Amniotic epithelial cell (primary cell): Measurements from ENCODE around the gene ASPG.

ENCODE experiments used
- DNase-seq: peaks from one replicate; pipeline ENCODE4 v3.0.0-alpha.2; 2010; ENCODE audit warnings: low read depth

ASPG gene

DNA sequence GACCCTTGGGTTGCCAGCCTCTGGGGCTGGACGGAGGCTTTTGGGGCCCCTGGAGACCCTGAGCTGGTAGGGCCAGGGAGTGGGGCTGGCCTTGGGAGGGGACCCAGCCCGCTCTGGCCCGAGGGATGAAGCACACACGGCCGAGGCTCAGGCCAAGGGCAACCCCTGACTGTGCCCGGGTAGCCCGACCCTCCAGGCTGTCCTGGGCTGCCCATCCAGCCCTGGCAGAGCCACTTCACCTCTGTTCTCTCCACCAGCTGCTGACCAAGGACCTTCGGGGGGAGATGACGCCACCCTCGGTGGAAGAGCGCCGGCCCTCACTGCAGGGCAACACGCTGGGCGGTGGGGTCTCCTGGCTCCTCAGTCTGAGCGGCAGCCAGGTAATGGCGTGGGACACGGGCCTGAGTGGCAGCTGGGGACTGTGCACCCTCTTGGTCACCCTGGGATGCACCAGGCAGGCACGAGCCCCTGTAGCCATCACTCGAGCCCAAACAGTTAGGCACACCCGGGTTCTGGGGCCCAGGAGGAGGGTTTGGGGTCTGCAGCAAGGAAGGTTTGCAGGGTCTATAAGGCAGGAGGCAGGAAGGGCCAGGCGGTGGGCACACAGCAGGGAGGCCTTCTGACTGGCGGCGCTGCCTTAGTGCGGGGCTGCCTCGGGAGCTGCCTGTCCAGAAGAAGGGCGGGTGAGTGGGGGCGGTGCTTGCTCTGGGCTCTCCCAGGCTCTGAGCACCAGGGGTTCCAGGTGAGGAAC is 19.7 kb downstream of the ASPG start:
- no peak for DNase-seq

DNA sequence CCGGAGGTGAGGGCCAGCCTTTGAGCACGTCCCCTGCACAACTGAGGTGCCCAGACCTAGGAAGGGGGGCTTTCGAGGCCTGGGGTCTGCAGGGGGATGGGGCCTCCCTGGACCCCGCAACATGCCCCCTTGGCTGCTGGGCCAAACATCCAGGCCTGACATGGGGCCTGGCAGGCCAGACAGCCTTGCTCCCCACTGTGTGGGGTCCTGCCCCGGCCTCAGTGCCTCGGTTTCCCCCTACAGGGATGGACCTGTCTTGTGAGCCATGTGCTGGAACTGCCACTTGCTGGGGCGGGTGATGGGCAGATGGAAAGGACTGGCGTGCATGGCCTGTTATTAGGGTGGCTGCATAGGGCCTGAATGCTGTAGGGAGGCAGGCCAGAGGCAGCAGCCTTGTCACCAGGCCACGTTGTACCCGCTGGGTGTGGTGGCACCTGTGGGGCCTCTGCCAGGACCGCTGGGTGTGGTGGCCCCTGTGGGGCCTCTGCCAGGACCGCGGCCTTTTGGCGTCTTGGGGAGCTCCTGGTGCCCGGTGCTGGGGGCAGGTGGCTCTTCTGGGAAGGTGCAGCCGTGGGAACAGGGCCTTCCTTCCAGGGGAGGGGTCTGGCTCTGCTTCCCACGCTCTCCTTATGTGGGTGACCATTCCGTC is 20.4 kb downstream of the ASPG start:
- no peak for DNase-seq

DNA sequence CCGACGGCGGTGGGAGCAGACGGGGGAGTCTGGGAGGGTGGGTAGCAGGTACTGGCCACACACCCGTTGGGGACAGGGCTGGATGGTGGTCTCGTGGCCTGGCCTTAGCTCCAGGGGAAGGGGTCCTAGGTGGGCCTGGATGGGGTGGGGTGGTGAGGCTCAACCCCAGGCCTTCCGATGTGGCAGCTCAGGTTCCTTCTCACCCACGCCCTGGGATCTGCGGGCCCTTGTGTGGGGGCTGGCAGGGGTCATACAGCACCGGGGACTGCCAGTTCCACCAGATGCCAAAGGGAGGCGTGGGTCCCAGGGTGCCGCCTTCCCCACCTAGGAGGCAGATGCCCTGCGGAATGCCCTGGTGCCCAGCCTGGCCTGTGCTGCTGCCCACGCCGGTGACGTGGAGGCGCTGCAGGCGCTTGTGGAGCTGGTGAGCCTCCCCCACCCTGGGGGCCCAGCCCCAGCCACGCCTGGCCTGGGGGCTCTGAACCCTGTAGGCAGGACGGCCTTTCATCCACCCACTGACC is 21.0 kb downstream of the ASPG start:
- no peak for DNase-seq

DNA sequence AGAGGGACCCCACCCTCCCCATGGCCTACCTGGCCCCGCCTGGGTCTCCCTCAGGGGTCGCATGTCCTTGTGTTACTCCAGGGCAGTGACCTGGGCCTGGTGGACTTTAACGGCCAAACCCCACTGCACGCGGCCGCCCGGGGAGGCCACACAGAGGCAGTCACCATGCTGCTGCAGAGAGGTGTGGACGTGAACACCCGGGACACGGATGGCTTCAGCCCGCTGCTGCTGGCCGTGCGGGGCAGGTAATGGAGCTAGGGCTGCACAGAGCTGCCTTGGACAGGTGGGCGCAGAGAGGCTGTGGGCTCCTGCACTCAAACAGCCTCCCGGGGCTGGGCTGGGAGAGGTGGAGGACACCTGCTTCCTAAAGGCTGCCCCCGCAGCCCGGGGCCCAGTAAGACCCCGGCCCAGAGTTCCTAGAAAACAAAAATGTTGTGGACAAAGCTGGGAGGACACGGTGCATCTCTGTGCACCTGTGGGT is 21.6 kb downstream of the ASPG start:
- DNase-seq: no peak

DNA sequence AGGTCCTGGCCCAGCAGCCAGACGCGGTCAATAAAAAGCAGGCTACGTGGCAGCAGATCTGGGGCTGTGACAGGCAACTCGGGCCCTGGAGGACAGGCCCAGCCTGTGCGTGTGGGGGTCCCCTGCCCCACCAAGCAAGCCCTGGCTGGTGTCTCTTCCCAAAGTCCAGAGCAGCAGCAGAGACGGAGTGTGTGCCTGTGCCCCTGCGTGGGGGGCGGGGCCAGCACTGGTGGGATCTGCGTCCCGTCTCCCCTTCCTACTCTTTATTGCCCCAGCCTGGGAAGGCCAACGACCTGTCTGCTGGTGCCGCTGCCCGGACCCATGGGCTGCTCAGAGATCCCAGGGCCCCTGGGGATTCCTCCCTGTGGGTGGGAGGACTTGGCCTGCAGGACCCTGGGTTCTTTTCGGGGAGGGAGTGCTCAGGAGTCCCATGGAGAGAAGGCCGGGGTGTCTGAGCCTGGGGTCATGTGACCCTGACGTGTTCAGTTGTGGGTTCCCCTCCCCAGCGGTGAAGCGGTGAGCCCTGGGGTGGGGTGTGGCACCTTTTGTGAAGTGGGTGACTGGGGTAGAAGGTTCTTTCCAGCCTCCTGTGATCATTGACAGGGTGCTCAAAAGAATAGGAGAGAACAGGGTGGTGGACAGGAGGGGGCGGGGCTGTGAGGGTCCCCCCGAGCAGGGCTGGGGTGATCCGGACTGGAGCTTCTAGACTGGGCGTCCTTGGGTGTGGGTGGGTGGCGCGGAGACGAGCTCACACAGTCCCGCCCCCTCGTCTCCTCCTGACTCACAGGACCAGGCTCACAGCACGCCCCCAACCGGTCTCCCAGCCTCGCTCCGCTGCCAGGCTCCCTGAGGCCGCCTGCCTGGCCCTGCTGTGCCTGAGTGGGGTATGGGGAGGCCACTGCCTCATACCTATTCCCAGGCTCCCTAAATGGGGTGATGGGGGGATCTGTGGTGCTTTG is 22.4 kb downstream of the ASPG start:
- no peak for DNase-seq

DNA sequence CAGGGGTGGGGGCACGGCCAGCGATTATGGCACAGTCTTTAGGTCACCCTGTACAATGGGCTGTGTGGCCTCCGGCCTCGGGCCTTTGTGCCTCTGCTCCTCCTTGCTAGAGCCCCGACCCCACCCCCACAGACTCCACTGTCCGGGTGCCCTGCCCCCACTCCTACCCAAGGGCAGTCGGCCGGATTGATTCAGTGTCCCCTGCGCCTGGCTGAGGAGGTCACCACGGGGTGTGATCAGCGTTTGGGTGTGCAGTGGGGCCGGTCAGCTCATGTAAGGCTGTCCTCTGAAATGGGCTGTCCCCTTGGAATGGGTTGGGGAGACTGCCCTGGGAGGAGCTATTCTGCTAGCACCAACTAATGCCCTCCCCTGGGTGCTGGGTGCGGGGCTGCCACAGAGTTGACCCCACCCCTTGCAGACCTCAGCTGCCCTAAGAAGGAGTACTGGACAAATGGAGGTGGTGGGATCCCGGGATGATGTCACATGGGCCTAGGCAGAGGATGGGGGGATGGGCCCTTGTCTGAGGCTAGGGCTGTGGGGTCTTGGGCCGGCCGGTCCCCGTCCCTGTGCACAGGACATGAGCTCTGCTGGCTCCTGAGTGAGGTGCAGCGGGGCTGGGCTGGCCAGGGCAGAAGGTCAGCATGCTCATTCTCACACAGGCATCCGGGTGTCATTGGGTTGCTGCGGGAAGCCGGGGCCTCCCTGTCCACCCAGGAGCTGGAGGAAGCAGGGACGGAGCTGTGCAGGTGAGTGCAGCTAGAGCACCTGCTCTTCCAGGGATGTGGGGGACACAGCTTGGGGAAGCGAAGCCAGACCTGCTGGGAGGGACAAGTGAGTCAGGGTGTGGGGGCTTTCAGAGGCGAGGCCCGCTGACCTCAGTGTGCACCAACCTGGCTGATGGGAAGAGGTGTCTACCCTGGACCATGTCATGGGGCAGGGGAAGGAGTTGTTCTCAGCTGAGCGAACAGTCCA is 23.4 kb downstream of the ASPG start:
- DNase-seq: no peak

DNA sequence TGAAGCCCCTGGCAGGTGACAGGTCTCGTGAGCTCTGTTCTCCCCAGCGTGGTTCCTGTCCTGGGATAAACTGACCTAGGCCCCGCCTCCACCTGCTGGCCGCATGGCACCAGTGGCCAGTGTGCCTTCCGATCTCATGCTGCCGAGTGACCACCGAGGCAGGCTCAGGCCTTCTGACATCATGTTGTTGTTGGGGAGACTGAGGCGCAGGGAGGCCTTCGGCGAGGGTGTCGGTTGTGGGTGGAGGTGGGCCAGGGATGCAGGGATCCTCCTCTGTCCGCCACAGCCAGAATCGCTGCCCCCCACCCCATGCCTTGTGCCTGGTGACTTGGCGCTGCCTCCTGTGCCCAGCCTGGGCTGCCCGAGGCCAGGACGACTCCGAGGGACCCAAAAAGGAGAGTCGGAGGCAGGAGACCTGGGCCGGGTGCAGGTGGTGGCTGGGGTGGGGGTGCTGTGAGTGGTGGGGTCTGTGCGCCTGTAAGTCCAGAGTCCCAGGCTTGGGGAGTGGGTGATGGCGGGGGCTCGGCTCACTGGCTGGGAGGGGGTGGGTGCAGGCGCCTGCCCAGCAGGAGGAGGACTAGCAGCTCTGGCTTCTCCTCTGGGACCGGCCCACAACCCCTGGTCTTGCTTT is 24.3 kb downstream of the ASPG start:
- DNase-seq: no peak

DNA sequence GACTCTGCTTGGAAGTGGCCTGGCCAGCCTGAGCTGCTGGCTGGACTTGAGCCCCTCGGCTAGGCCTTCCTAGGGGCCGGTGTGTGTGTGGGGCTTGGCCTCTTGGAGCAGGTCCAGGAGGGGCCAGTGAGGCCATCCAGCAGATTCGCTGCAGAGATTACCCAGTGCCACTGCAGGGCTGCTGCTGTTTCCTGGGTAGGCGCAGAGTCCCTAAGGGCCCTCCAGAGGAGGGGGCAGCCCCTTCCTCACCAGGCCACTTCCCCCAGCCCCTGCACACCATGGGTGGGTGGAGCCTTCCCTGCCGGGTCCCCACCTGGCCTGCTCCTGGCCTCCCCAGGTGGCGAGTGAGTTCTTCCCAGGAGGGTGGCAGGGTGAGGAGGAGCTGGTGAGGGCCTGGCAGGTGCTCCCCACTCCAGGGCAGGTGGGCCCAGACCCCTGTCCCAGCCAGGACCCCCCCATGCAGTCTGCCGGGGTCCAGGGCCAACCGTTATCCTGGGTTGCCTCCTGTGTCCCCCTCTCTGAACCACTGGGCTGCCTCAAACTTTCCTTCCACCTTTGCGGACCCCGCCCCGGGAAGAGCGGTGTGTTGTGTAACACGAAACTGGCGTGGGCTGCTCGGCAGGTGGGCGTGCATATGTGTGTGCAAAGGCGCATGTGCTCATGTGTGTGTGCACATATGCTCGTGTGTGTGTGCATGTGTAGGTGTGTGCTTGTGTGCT is 25.1 kb downstream of the ASPG start:
- DNase-seq: no peak

DNA sequence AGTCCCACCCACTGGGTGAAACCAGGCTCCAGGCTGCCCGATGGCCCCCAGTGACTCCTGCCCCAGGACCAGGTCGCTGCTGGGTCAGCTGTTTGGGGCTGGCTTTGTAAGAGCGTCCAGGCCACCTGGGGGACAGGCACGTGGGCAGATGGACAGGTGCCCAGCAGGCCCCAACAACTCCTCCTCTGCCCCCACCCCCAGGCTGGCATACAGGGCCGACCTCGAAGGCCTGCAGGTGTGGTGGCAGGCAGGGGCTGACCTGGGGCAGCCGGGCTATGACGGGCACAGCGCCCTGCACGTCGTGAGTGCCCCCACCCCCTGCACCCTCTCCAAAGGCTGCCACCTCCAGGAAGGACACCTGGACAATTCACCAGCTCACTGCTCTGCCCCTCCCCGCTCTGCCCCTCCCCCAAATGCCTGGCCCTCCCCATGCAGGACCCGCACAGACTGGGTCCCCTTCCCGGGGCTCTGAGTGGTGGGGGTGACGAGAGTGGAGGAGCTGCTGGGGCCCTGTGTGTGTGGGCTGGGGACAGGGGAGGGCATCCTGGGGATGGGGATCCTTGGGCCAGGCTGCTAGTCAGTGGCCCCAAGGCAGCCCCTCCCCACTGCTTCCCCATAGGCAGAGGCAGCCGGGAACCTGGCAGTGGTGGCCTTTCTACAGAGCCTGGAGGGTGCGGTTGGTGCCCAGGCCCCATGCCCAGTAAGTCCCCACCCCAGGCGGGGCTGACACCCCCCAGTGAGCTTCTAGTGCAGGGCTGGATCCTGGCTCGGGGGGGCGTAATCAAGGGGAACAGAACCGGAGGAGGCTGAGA is 26.0 kb downstream of the ASPG start:
- DNase-seq: no peak

DNA sequence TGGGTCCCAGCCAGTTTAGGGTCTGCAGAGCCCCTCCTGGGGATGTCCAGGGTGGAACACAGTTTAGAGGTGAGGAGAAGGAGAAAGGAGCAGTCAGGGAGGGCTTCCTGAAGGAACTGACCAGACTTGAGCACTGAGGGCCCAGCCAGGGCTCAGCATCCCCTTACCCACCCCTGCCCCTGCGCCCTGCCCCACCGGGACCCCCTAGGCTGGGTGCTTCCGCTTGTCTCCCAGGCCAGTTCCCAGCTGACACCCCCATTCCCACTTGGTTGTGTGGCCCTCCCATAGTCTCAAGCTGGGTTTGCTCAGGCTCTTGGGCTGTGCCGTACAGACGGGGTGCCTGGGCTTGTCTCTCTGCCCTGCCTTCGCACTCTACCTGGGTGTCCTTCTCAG is 26.6 kb downstream of the ASPG start:
- DNase-seq: no peak

DNA sequence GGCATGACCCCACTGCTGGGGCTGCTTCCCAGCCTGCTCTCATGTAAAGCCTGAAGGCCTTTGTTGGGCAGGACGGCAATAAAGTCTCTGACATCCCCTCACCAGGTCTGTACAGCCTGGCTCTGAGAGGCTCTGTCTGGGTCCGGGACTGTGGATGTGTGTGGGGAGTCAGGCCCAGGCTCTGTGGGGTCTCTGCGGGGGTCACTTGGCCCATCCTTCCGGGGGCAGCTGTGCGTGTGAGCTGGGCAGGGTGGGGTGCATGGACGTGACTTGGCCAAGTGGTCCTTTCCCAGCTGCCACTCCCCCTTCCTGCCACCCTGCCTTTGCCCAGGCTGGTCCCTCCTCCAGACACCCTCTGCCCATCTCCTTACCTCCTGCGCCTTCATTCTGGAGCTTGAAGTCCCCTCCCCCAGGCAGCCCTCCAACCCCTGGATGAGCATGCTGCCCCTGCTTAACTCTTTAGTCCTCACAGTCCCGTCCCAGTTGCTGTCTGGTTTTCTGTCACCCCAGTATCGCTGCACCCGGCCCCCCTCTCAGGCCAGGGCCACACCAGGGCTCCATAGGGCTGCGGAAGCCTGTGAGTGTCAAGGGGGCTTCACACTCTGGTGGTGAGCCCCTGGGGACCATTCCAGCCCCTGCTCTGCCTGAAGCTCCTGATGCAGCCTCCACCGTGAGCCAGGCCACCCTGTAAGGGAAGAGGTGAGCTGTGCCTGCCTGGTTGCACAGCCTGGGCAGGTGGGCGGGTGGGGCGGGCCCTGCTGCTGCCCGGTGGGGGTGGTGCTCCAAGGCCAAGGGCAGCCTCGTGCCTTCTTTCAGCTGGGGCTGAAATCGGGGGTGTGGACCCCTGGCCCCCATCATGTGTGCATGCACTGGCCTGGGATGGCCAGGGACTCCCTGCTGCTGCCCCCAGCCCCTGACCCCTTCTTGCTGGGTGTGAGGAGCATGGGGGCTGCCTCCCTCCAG is 27.4 kb downstream of the ASPG start:
- no peak for DNase-seq

DNA sequence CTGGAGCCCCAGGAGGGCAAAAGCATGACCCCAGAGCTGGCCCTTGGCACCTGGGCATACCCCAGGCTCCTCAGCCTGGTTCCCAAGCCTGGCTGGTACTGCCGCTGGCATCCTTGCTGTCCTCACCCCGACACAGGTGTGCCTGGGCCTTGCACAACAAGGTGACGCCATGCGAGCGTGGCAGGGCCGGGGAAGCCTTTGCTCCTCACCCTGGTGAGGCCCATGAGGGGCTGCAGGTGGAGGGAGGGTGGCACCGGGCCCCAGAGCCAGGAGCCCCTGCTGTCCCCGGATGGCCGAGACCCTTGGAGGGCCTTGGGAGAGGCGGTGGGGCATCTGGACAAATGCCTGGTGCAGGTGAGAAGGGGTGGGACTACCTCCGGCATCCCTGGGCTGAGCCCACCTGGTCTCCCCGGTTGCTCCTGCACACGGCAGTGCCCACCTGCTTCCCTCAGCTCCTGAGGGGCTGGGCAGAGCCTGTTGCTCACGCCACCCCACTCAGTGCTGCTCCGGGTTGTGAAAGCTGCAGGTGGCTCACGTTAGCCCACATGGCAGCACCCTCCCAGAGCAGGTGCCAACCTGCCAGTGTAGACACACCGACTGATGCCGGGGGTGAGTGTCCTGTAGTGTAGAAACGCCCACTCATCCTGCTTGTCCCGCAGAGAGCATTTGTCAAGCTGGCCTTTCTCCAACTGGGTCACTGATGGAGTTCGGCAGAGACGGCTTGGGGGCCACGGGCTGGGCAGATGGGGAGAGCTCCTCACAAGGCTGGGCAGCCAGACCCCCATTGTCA is 28.3 kb downstream of the ASPG start:
- no peak for DNase-seq

DNA sequence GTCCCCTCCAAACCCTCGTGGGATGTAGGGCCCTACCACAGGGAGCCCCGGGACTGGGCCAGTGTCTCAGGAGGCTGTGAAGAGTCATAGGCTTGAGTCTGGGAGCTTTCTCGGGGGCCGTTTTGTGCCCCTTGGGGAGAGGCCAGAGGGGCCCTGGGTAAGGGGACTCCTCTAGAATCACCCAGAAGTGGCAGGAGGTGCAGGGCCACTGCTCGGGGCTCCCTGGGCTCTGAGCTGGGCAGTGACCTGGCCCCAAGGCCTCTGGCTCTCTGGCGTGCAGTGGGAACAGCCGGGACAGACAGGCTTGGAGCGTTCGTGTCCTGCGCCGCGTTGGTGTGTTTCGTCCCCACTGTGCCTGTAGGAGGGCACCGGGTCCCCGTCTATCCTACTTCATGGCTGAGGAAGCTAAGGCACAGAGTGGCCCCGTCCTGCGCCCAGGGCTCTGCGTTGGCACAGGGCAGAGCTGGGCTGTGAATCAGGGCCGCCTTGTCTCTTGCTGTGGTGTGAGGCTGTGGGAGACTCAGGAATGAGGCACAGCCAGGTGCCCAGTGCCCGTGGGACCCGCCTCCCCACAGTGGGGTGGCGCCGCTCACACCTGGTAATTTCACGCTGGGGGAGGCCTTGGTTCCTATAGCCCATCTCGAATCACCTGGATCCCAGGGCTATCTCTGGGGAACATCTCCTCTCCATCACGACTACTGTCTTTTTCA is 29.1 kb downstream of the ASPG start:
- DNase-seq: no peak

DNA sequence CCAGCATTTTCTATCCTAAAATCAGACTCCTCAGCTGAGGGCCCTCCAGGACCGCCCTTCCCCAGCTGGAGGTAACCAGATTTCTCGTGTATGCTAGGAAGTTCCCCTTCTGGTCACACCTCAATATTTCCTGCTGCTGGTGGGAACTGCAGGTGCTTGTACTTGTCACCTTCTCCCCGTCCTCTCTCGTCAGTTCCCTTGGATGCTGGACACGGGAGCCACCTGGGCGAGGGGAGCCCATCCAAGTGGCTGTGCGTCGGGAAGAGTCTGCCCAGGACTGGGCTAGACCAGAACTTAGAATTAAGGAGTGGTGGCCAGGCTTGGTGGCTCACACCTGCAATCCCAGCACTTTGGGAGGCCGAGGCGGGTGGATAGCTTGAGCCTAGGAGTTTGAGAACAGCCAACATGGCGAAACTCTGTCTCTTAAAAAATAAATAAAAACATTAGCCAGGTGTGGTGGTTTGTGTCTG is 29.7 kb downstream of the ASPG start:
- no peak for DNase-seq

DNA sequence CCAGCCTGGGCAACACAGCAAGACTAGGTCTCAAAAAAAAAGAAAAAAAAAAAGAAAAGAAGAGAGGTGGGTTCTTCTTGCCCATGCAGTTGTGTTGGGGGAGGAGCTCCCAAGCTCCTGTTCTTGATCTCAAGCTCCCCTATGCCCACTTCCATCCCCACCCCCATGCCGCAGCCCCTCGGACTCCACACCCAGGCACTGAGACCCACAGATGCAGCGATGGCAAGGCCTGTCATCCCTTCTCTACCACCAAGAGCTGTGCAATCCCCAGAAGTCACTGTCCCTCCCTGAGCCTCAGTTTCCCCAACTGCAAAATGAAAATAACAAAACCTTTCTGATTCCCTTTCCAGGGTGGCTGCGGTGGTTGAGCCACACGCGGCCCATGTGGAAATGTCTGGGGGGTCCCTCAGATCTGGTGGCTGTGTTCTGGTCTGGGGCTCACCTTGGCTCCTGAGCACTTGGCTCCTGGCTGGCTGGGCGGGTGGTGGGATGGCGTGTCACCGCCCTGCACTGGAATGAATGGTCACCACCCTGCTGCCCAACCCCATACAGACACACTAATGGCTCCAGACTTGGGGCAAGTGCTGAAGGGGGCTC is 30.3 kb downstream of the ASPG start:
- no peak for DNase-seq

DNA sequence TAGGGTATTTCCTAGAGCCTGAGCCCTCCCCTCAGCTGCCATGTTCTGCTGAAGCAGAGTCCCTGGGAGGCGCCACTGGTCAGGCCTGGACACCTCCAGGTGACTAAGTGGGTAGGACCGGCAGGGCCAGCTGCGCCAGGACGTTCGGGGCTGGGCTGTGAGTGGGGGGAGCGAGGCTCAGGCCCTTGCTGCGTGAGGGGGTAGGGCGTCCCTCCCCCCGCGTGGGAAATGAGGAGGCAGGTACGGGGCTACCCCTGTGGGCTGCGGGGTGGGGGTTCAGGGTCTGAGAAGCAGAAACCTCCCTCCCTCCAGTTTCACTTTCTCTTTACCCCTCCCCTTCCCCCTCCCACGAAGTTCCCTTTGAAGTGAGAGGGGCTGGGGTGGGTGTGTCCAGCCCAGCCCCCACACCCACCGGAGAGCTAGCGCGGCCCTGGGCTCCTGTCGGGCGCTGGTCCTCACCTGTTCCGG is 30.8 kb downstream of the ASPG start:
- DNase-seq: no peak
